Measurements from ENCODE around the gene DDX54. TPM values are rescaled to one million over a fixed set of nuclear protein-coding genes. Genes with fewer than 3 reads are reported as not detected.
A peak's percentile ranks its signal among the peaks of the same experiment; 100 is the strongest.
"Not testable (repeated sequence)": the region's sequence is repeated elsewhere in the genome, so short reads cannot be mapped to it uniquely, and the experiment has no call there.

Gene DDX54
- total RNA-seq, 1 donor from 2014 or later: 19.4 TPM

DNA sequence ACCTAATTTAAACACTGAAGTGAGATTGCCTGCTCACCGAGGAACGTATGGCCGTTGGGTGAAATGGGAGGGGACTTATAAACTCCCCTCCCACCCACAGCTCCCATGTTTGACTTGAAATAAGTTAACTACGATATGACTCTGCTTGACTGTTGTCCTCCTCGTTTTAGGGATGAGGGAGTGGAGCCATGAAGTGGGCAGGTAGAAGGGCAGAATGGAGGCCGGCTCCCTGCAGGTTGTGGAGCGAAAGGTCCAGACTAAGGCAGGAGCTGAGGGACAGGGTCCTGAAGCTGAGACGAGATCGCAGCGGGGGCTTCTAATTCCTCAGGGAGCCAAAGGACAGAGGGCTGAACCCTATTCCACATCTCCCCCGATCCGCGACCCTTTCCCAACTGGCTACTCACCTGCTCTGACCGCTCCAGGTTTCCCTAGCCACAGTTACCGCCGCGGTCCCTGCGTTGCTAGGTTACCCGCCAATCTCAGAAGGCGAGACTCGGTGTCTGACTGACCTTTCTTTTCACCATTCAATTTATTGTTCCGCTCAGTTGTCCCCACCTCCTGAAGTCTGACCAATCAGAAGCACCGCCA lies 35.4 kb upstream of the DDX54 start:
- no peak for DNase-seq

GRCh38 chr12:113216027-113216426 lies 30.7 kb upstream of the DDX54 start:
- no peak for DNase-seq

DNA sequence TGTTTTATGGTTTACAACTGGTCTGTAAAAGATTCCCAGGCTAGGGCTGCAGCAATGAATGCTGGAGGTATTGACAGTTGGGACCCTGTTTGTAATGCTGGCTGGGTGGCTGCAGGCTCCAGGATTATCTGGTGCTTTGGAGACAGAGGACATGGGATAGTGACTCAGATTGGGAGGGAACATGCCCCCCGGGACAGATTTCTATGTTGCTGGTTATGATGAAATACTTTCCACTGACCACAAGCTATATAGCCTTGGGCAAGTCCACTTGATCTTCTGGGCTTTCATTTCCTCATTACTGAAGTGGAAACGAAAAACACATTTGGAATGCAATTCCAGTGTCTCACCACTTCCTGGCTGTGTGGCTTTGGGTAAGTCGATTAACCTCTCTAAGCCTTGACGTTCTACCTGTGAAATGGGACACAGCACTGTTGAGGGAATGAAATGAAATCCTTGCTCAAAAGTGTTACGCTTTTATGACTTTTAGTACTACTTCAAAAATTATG lies 29.7 kb upstream of the DDX54 start:
- no peak for DNase-seq

GRCh38 chr12:113211160-113211559 lies 25.9 kb upstream of the DDX54 start:
- DNase-seq: no peak

- DNase-seq: no peak
These were observed 23.0 kb upstream of the DDX54 start for GRCh38 chr12:113208041-113208934.

- DNase-seq: no peak
These were observed 22.3 kb upstream of the DDX54 start for GRCh38 chr12:113207613-113208040.

DNA sequence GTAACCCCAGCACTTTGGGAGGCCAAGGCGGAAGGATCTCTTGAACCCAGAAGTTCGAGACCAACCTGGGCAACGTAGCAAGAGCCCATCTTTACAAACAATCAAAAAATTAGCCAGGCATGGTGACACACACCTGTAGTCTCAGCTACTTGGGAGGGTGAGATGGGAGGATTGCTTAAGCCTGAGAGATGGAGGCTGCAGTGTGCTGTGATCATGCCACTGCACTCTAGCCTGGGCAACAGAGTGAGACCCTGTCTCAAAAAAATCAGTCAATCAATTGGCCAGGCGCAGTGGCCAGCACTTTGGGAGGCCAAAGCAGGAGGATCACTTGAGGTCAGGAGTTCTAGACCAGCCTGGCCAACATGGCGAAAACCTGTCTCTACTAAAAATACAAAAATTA lies 21.5 kb upstream of the DDX54 start:
- not testable (repeated sequence) for DNase-seq

- no peak for DNase-seq
These were observed 19.5 kb upstream of the DDX54 start for GRCh38 chr12:113204804-113205203.

GRCh38 chr12:113203852-113204760 lies 18.8 kb upstream of the DDX54 start:
- DNase-seq: no peak

GRCh38 chr12:113202300-113203075 lies 17.2 kb upstream of the DDX54 start:
- no peak for DNase-seq

DNA sequence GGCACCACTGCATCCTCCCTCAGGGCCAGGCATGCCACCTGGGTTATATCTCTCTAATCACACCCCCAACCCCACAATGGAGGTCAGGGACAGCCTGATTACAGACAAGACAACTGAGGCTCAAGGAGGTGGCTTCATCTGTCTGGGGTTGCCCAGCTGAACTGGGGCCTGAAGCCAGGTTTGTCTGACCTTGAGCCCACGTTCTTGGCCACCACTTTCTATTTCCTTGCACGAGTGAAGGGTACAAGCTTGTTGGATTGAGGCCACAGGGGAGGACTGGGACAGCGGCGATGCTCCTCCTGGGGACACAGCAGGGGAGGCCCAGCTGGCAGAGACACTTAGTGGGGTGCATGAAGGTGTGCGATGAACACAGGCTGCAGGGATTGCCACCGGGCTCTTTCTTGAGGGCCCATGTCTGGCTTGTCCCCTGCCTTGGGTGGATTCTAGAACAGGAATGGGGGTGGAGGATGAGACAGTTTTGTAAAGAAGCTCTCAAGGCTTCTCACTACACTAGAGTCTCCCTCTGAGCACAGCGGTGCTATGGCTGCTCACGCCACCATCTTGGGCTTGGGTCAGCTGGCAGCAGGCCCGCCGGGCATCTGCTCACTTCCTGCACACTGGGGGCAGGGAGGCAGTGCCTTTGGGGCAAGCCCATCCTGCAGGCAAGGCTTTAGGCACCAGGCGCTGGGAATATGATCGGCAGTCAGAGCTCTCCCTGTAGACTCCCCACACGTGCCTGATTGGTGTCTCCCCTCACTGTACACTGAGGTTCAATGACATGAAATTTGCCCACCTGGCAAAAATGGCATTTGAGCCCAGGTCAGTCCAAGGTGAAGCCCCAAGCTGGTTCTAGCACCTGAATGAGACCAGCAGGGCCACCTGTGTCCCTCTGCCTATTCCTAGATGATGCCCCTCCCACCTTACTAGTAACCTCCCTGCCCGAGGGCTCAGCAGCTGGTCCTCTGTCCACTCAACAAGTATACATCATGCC lies 16.2 kb upstream of the DDX54 start:
- no peak for DNase-seq

DNA sequence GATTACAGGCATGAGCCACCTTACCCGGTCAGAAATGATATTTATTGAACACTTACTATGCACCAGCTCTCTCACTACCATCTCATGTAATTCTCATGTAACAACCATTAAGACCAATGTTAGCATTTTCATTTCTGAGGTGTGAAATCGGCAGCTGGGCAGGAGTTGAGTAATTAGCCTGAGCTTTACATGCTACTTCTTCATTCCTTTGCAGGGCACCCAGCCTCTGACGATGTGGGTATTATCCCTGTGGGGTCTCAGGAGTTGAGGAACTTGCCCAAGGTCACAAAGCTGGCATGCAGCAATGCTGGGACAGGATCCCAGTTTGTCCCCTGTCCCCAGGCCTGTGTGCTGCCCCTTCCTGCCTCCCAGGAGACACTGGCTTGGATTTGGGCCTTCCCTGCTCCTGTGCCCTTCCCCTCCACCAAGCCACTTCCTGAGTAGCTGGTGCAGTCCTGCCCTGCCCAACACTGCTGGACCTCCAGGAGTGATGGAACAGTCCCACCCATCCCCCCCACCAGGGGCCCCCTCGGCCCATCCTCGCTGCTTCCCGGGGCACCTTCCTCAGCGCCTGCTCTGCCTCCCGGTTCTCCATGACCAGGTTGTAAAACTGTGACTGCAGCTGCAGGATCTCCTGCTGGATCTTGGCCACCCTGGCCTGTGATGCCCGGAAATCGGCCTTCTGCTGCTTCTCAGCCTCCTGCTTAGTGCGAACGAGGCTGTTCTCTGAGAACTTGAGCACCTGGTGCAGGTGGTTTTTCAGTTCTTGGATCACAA lies 14.9 kb upstream of the DDX54 start:
- DNase-seq: no peak

DNA sequence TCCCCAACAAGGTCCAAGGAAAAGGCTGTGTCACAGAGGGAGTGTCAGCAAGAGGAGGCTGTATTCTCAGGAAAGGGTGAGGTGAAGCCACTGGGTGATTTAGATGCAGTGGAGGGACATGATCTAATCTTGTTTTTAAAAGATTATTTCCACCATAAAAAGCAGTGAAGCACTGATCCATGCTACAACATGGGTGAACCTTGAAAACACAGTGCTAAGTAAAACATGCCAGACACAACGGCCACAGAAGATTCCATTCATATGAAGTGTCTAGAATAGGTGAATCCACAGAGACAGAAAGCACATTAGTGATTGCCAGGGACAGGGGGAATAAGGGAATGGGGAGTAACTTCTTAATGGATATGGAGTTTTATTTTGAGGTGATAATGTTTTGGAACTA lies 13.0 kb upstream of the DDX54 start:
- no peak for DNase-seq

- DNase-seq: no peak
These were observed 12.3 kb upstream of the DDX54 start for GRCh38 chr12:113197518-113198077.

DNA sequence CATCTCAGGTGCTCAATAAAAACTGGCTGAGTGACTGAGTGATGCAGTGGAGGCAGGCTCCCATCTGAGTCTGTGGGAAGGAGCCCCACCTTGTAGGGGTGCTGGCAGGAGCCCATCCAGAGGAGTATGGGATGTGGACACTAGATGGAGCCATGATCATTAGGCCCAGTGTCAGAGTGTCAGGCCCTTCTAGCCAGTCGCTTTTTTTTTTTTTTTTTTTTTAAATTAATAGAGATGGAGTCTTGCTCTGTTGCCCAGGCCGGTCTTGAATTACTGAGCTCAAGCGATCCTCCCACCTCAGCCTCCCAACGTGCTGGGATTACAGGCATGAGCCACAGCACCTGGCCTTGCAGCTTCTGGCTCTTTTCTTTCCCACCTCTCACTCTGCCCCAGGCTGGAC lies 11.7 kb upstream of the DDX54 start:
- DNase-seq: peak; percentile 83

DNA sequence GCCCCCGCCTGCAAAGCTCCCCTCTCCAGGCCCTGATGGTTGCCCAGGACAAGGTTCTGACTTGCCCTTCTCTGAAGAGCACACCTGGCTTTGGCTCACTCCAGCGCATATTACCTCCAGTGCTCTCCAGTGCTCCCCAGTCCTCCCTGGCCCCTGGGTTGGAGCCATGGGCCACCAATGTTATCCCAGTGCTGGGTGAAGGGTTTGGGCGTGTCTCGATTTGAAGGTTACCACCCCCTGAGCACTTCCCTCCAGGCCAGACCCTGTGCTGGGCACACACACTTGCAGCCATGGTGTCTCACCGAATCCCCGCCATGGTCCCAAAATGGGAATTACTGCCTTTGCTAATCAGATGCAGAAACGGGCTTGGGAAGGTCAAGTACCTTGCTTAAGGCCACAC lies 11.3 kb upstream of the DDX54 start:
- DNase-seq: no peak

- no peak for DNase-seq
These were observed 10.3 kb upstream of the DDX54 start for GRCh38 chr12:113195598-113195997.

DNA sequence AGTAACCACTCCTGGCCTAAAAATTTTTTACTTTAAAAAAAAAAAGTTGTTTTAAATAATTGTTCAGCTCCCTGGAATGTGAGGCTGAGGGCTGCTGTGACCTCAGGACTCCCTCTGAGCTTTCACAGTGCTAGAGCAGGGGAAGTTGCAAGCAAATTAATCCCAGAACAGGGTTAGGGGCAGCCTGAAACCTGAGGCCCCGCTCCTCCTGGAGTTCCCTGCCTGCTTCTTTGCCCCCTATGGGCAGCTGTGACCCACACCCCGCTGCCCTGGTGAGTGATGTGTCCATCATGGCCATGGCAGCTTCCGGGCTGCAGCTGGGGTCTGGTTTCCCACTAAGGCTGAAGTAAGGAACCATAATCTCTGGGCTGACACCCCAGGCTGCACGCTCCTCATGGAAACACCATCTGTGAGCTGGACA lies 9.7 kb upstream of the DDX54 start:
- peak; percentile 43 for DNase-seq

DNA sequence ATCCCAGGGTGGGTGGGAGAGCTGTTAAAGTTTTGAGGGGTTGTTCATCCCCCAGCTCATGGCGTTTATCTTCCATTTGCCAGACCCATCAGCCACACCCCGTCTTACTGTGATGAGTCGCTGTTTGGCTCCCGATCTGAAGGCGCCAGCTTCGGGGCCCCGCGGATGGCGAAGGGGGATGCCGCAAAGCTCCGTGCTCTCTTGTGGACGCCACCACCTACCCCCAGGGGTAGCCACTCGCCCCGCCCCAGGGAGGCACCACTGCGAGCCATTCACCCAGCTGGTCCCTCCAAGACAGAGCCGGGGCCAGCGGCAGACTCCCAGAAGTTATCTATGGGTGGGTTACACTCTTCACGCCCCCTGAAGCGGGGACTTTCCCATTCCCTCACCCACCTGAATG lies 5.9 kb upstream of the DDX54 start:
- DNase-seq: no peak
